ENCODE data around the gene ITPR3. TPM values are rescaled to one million over a fixed set of nuclear protein-coding genes. Genes with fewer than 3 reads are reported as not detected.
A peak's percentile ranks its signal among the peaks of the same experiment; 100 is the strongest.

The ITPR3 gene
- polyA plus RNA-seq, 1 donor from 2014 or later, result 6.7 TPM

DNA sequence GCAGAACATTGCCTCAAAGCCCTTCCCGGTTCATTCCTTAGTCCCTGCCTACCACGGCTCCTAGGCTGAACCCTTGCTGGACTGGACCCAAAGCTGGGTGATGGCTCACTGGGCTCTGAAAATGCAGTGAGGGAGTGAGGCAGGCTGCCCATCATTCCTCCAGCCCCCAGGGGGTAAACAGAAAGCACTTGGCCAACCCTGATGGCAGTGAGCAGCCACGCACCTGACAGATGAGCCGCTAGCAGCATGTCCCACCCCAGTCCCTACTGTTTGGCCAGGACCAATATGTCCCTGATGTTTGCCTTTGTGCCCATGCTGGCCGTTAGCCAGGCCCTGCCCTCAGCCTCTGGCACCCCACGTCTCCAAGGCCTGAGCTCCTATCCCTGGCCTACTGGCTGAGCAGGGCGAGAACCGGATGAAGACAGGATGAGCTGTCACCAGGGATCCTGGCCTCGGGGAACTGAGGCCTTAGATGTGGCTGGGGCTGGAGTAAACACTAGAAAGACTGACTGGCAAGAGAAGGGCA is 21.6 kb upstream of the ITPR3 start:
- Mint-ChIP-seq H3K27me3 (no peaks in the 10 kb centered on the region), H3K36me3 (no peaks in the 10 kb centered on the region), H3K27ac (peak overlapping the region in 1 of 3 donors; percentile 60), H3K9me3 (no peaks in the 10 kb centered on the region), H3K4me3 (peak overlapping the region in 1 of 4 donors; percentile 47), H3K4me1 (peaks cover 5 to 19% (median 14%) of the 10 kb centered on the region in 3 donors)

DNA sequence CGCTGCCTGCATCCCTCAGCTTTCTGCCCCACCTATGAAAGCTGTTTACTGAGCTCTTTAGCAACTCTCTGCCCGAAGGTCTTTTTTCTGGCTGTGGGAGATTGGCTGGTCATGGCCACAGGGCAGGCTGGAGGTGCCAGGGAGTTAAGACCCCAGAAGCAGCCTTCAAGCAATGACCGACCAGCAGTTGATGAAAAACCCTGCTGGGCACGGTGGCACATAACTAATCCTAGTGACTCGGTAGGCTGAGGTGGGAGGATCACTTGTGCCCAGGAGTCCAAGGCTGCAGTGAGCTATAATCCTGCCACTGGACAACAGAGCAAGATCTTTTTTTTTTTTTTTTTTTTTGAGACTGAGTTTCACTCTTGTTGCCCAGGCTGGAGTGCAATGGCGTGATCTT is 20.4 kb upstream of the ITPR3 start:
- Mint-ChIP-seq H3K4me1 (peaks cover 10 to 16% (median 15%) of the 10 kb centered on the region in 3 donors), H3K36me3 (peaks cover 2% of the 10 kb centered on the region), H3K27ac (no peak overlapping the region), H3K9me3 (peaks cover 0 to 4% (median 0%) of the 10 kb centered on the region in 3 donors), H3K4me3 (no peak overlapping the region), H3K27me3 (no peaks in the 10 kb centered on the region)

DNA sequence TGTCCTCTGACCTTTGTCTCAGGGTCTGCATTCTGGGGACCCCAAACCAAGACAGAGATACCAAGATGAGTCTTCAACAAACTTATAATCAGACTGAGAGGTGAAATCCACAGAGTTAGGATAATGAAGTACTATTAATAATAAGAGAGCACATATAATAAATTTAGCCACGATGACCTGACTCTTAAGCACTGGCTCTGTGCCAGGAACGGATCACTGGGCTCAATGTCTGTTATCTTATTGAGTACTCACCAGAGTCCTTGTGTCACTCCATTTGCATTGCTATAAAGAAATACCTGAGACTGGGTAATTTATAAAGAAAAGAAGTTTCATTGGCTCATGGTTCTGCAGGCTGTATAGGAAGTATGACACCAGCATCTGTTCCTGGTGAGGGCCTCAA is 18.9 kb upstream of the ITPR3 start:
- H3K4me1 Mint-ChIP-seq, result peaks cover 6 to 12% (median 11%) of the 10 kb centered on the region in 3 donors

GRCh38 chr6:33604941-33605854 is 15.9 kb upstream of the ITPR3 start:
- Mint-ChIP-seq H3K36me3 (peaks cover 2% of the 10 kb centered on the region), H3K4me1 (peaks cover 6 to 11% (median 11%) of the 10 kb centered on the region in 3 donors), H3K27ac (no peak overlapping the region), H3K27me3 (no peaks in the 10 kb centered on the region), H3K4me3 (no peak overlapping the region), H3K9me3 (peaks cover 0 to 4% (median 0%) of the 10 kb centered on the region in 3 donors)

More for the DNA sequence above, 18.9 kb upstream of the ITPR3 start:
- Mint-ChIP-seq H3K27ac (peak overlapping the region in 1 of 3 donors; percentile 71), H3K4me3 (no peak overlapping the region), H3K9me3 (peaks cover 0 to 4% (median 0%) of the 10 kb centered on the region in 3 donors), H3K36me3 (peaks cover 2% of the 10 kb centered on the region), H3K27me3 (no peaks in the 10 kb centered on the region)

- Mint-ChIP-seq H3K36me3 (peaks cover 2% of the 10 kb centered on the region), H3K4me1 (peaks cover 6 to 11% (median 8%) of the 10 kb centered on the region in 3 donors), H3K27me3 (no peaks in the 10 kb centered on the region), H3K4me3 (no peak overlapping the region), H3K27ac (no peak overlapping the region), H3K9me3 (peaks cover 0 to 4% (median 0%) of the 10 kb centered on the region in 3 donors)
These were observed 14.5 kb upstream of the ITPR3 start for GRCh38 chr6:33606642-33607041.

DNA sequence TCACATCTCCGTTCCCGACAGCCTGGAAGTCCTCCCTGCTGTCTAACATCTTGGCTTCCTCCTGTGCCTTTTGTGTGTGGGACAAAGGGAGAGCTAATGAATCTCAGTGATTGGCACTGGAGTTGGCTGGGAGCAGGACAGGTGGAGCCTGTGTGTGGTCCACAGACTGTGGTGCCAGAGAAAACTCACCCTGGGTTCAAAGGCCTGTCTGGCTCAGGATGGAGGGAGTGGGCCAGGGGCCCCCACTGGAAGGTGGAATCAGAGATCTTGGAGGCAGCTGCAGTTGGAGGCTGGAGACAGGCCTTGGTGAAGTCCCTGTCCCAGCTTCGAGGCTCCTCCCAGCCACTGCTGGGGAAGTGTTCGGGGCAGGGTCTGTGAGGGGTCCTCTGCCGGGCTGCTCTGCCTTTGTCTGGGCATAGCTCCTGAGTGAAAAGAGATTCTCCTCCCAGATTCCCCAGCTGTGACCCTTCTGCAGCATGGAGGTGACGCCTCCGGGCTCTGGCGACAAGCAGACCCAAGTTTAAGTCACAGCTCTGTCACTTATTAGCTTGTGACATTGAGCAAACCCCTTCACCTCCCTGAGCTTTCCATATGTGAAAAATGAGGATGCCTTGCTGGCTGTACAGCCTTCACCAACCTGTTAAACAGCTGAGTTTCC is 13.9 kb upstream of the ITPR3 start:
- Mint-ChIP-seq H3K4me1 (peaks cover 6 to 11% (median 8%) of the 10 kb centered on the region in 3 donors), H3K9me3 (peaks cover 0 to 4% (median 0%) of the 10 kb centered on the region in 3 donors), H3K27me3 (no peaks in the 10 kb centered on the region), H3K36me3 (peaks cover 2% of the 10 kb centered on the region), H3K4me3 (no peak overlapping the region), H3K27ac (no peak overlapping the region)

DNA sequence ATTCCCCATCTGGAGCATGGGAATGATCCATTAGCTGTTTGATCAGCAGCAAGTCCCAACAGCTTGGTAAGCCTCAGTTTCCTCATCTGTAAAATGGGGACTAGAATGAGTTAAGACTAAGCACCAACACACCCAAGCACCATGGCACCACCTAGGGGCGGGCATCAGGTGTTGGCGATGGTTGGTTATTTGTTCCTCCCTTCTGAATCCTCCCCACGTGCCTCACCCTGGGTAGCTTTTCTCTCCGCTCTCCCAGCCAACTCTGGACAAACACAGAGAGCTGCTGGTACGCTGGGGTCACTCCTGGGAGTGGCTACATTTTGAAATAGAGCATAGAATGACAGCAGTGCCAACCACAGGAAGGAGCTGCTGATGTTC is 13.3 kb upstream of the ITPR3 start:
- no peak overlapping the region for H3K4me3 Mint-ChIP-seq
- peaks cover 0 to 4% (median 0%) of the 10 kb centered on the region in 3 donors for H3K9me3 Mint-ChIP-seq
- peaks cover 2% of the 10 kb centered on the region for H3K36me3 Mint-ChIP-seq
- H3K27ac Mint-ChIP-seq, result no peak overlapping the region
- peaks cover 6 to 11% (median 8%) of the 10 kb centered on the region in 3 donors for H3K4me1 Mint-ChIP-seq
- H3K27me3 Mint-ChIP-seq, result no peaks in the 10 kb centered on the region

DNA sequence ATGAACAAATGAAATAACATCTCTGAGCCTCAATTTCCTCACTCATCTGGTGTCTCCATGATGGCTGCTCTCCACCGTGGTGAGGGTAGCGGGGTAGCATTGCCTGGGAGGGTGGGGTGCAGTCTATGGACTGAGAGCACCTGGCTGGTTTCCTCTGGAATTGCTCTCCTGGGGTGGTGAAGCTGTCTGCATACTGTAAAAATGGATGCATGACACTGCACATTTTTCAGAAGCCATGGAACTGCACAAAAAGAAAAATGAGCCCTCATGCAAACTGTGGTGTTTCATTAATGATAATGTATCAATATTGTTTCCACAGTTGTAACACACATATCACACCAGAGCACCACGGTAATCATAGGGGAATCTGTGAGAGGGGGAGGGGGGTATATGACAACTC is 12.1 kb upstream of the ITPR3 start:
- Mint-ChIP-seq H3K27ac (no peak overlapping the region), H3K36me3 (peaks cover 2% of the 10 kb centered on the region), H3K4me3 (peak overlapping the region in 1 of 4 donors; percentile 1), H3K27me3 (no peaks in the 10 kb centered on the region), H3K9me3 (peaks cover 0 to 4% (median 0%) of the 10 kb centered on the region in 3 donors), H3K4me1 (peaks cover 6 to 10% (median 7%) of the 10 kb centered on the region in 3 donors)

- Mint-ChIP-seq H3K27me3 (no peaks in the 10 kb centered on the region), H3K27ac (peak overlapping the region in 1 of 3 donors; percentile 79), H3K36me3 (peaks cover 2% of the 10 kb centered on the region), H3K4me3 (no peak overlapping the region), H3K9me3 (peaks cover 0 to 4% (median 0%) of the 10 kb centered on the region in 3 donors), H3K4me1 (peaks cover 6 to 10% (median 7%) of the 10 kb centered on the region in 3 donors)
These were observed 11.6 kb upstream of the ITPR3 start for GRCh38 chr6:33609528-33609927.

- Mint-ChIP-seq H3K9me3 (peaks cover 0 to under 1% (median 0%) of the 10 kb centered on the region in 3 donors), H3K4me3 (no peak overlapping the region), H3K36me3 (peaks cover 2% of the 10 kb centered on the region), H3K4me1 (peaks cover 5 to 10% (median 7%) of the 10 kb centered on the region in 3 donors), H3K27me3 (no peaks in the 10 kb centered on the region), H3K27ac (peak overlapping the region in 1 of 3 donors; percentile 79)
These were observed 11.1 kb upstream of the ITPR3 start for GRCh38 chr6:33610067-33610466.

DNA sequence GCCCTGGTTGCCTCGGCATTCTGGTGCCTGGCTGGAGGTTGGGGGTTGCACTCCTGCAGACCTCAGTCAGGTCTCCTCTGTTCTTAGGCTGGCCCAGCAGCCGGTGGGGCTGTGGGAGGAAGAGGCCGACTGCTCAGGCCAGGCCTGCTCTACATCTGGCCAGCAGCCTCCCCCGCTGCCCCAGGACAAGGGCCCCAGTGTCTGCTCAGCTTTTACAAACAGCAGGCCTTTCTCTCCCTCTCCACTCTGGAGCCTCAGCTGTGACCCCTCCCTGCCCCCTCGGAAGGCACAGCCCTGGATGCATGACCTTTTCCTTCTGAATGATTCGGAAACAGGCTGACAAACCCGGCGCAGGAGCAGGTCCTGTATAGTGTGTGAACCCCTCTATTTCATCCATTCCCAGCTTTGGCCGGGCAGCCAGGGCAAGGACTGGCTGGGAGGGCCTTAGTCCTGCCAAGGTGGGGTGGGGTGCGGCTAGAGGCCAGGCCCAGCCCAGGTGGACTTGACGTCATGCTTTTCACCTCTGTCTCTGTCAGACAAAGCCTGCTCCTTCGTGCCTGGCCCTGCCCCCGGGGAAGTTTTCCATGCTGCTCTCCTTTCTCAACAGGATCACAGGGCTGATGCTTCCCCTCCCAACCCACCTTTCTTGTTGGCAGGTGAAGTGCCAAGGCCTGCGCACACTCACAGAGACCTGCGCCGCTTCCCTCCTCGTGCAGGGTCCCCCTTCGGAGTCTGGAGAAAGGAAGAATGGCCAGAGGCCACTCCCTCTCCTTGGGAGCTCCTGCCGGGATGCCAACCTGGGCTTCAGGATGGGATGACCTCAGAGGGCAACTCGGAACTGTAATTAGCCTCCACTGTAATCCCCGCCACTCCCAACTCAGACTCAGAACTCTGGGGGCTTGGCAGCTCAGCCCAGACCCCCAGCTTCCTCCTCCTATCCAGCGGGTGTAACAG is 10.1 kb upstream of the ITPR3 start:
- H3K4me1 Mint-ChIP-seq, result peaks cover 0 to 6% (median 5%) of the 10 kb centered on the region in 3 donors
- no peaks in the 10 kb centered on the region for H3K36me3 Mint-ChIP-seq
- H3K4me3 Mint-ChIP-seq, result no peak overlapping the region
- no peaks in the 10 kb centered on the region for H3K27me3 Mint-ChIP-seq
- no peak overlapping the region for H3K27ac Mint-ChIP-seq
- no peaks in the 10 kb centered on the region for H3K9me3 Mint-ChIP-seq

DNA sequence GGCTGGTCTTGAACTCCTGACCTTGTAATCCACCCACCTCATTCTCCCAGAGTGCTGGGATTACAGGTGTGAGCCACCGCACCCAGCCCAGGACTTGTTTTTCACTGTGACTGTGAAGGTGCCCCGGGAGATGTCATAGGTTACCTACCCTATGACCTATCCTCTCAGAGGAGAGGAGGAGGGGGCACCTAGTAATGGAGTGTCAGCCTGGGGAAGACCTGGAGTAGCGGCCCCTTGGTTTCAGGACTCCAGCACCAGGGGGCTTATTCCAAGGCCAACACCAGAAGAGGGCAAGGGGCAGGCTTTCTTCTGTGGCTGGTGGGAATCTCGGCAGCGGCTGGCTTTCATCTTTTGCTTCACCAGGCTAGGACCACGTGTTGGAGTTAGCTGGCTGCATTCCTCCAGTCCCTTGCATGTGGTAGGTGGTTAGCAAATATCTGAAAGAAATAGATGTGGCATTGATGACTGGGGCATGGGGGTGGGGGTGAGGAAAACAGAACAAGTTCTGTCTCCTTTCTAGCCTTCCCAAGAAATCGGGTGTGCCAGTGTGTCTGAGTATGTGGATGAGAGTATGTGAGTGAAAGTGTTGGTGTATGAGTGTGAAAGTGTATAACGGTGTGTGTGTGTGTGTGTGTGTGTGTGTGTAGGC is 7.9 kb upstream of the ITPR3 start:
- Mint-ChIP-seq H3K27ac (peak overlapping the region in 1 of 3 donors; percentile 43), H3K9me3 (no peaks in the 10 kb centered on the region), H3K4me3 (no peak overlapping the region)

GRCh38 chr6:33613795-33614168 is 7.3 kb upstream of the ITPR3 start:
- Mint-ChIP-seq H3K27ac (peak overlapping the region in 1 of 3 donors; percentile 43), H3K27me3 (no peaks in the 10 kb centered on the region), H3K4me3 (no peak overlapping the region), H3K4me1 (peaks cover 0 to 6% (median 0%) of the 10 kb centered on the region in 3 donors), H3K9me3 (no peaks in the 10 kb centered on the region), H3K36me3 (no peaks in the 10 kb centered on the region)

More for the DNA sequence above, 7.9 kb upstream of the ITPR3 start:
- H3K36me3 Mint-ChIP-seq, result no peaks in the 10 kb centered on the region
- H3K27me3 Mint-ChIP-seq, result no peaks in the 10 kb centered on the region
- peaks cover 0 to 4% (median 0%) of the 10 kb centered on the region in 3 donors for H3K4me1 Mint-ChIP-seq

DNA sequence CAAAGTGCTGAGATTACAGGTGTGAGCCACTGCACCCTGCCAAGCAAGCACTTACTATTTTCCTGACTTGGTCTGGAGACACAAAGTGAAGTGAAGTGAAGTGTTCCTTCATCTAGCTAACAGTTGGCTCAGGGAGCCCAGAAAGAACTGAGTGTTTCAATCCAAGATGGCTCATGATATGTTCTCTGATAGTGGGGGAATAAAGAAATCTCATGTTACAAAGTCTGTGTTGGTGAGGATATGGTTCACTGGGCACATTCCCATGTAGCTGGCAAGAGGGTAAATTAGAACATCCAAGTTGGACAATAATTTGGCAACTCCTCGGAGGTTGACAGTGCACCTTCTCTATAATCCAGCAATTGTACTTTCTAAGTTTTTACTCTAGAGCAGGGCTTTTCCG is 5.0 kb upstream of the ITPR3 start:
- Mint-ChIP-seq H3K27ac (peak overlapping the region in 1 of 3 donors; percentile 58), H3K4me1 (peaks cover 6 to 16% (median 10%) of the 10 kb centered on the region in 3 donors), H3K36me3 (no peaks in the 10 kb centered on the region), H3K9me3 (no peaks in the 10 kb centered on the region), H3K27me3 (no peaks in the 10 kb centered on the region), H3K4me3 (peak overlapping the region in 1 of 4 donors; percentile 60)
